ENCODE measurements around the gene TYW3.

TYW3 gene

DNA sequence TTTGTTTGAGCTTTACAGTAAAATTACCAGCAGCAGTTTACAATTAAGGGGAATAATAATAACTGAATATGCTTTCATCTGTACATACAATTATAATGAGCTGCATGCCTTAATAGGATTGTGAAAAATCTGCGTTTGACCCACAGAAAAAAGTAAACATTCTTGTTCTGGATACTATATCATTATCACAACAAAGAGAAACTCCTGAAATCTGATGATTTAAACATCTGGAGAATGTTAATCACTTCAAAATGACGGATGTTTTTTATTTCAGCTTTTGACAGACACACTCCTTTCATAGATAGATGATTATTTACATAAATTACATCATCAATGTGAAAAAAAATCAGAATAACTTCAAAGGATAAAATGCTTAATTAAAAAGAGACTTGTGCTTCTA, 58.5 kb downstream of the TYW3 start:
- DNase-seq (ENCODE audit: low spot score): no peak

DNA sequence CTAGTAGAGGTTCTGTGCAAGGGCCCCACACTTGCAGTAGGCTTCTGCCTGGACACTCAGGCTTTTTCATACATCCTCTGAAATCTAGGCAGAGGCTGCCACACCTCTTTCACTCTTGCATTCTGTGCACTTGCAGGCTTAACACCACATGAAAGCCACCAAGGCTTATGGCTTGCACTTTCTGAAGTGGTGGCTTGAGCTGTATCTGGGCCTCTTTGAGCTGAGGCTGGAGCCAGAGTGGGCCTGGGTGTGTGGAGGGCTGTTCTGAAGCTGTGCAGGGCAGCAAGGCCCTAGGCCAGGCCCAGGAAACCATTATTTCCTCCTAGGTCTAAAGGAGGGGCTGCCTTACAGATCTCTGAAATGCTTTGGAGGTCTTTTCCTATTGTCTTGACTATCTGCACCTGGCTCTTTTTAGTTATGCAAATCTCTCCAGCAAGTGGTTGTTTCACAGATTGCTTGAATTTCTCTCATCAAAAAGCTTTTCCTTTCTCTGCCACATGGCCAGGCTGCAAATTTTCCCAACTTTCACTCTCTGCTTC, 66.2 kb downstream of the TYW3 start:
- DNase-seq (ENCODE audit: low spot score): no peak

DNA sequence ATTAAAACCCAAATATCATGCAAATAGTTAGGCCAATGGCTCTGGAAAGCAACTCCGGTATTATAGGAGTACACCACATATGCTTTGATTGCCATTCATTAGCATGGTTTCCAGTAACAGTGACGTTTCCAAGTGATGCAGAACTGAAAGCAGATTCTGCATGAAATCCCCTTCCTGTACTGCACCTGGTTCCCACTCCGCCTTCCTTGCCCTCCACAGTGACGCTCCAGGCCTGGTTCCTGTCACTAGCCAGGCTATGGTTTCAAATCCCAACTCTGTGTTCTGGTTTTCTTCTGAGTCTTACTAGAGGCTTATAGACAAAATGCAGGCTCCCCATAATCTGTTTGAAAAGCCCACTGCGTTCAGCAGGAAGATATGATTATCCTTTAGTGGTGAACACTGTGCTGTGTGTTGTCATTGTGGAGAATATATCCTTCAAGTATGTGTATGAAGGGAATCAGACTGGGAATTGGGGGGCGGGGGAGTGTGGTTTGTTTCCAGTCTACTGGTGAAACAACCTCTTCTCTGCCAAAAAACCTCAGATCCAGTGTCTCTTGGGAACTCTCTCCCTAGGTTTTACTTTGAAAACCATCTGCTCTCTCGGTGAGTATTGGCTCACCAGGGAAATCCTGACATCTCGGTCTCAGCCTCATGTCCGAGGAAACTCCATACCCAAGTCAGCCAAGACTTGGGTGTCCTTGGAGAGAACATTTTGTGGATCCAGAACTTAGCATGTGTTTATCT, 78.7 kb downstream of the TYW3 start:
- DNase-seq (ENCODE audit: low spot score): no peak

DNA sequence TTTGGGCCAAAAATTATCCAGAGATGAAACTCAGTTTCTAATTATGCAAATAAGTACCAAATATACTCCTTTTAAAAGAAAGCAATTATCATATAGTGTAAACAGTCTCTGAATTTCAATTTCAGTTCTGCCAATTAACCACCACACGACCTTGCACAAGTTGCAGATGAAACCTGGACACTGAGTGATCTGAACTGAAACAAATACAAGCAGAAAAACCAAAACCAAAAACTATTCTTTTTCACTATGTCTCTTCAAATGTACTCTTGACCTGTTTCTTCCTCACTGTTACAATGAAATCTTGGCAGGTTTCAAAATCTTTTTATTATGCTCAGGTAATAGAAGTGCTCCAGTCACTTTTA, 79.2 kb downstream of the TYW3 start:
- DNase-seq (ENCODE audit: low spot score): no peak

Measured in putamen (tissue), 1 donor.